Measurements from ENCODE around the gene AKAP13.

Gene AKAP13

GRCh38 chr15:85753791-85754452, 373.5 kb downstream of the AKAP13 start:
- CTCF ChIA-PET, result no interaction called here
- POLR2A ChIA-PET, result no interaction called here
- no peak for DNase-seq (ENCODE audit: extremely low spot score)
- TF ChIP-seq BHLHE40 (IDR thresholded peaks at IDR 0.05; ENCODE audit: borderline replicate concordance), result no peak
- TF ChIP-seq ELF4 (IDR thresholded peaks at IDR 0.05), result no peak
- no peak for TF ChIP-seq FOXM1 (IDR thresholded peaks at IDR 0.05; ENCODE audit: borderline replicate concordance)
- TF ChIP-seq FOXA1 (IDR thresholded peaks at IDR 0.05), result no peak

- TF ChIP-seq FOXM1 (IDR thresholded peaks at IDR 0.05; ENCODE audit: borderline replicate concordance) (no peak), CTBP1 (IDR thresholded peaks at IDR 0.05; ENCODE audit: borderline replicate concordance) (no peak), ARNT (IDR thresholded peaks at IDR 0.05) (no peak), SP1 (IDR thresholded peaks at IDR 0.05) (no peak), FOXA1 (IDR thresholded peaks at IDR 0.05) (no peak), ELF4 (IDR thresholded peaks at IDR 0.05) (no peak), ZNF384 (IDR thresholded peaks at IDR 0.05) (no peak), TARDBP (IDR thresholded peaks at IDR 0.05) (no peak), FOXK2 (IDR thresholded peaks at IDR 0.05) (no peak), NFRKB (IDR thresholded peaks at IDR 0.05) (no peak), SUZ12 (IDR thresholded peaks at IDR 0.05) (no peak), BHLHE40 (IDR thresholded peaks at IDR 0.05; ENCODE audit: borderline replicate concordance) (no peak), HDGF (IDR thresholded peaks at IDR 0.05; ENCODE audit: borderline replicate concordance) (no peak), PKNOX1 (IDR thresholded peaks at IDR 0.05) (no peak), L3MBTL2 (conservative IDR thresholded peaks at IDR 0.05) (no peak)
- POLR2A ChIA-PET, result no interaction called here
- CTCF ChIA-PET, result no interaction called here
- DNase-seq (ENCODE audit: extremely low spot score), result no peak
Measured at GRCh38 chr15:85754989-85755388, 374.6 kb downstream of the AKAP13 start.

- CTCF ChIA-PET, result no interaction called here
- DNase-seq (ENCODE audit: extremely low spot score), result no peak
- POLR2A ChIA-PET, result no interaction called here
- TF ChIP-seq SUZ12 (IDR thresholded peaks at IDR 0.05) (no peak), ZNF384 (IDR thresholded peaks at IDR 0.05) (no peak), CTBP1 (IDR thresholded peaks at IDR 0.05; ENCODE audit: borderline replicate concordance) (no peak), PKNOX1 (IDR thresholded peaks at IDR 0.05) (no peak), SP1 (IDR thresholded peaks at IDR 0.05) (no peak), ELF4 (IDR thresholded peaks at IDR 0.05) (no peak), FOXK2 (IDR thresholded peaks at IDR 0.05) (no peak), LEF1 (IDR thresholded peaks at IDR 0.05; ENCODE audit: borderline replicate concordance) (no peak), TARDBP (IDR thresholded peaks at IDR 0.05) (no peak), ARNT (IDR thresholded peaks at IDR 0.05) (no peak), NFRKB (IDR thresholded peaks at IDR 0.05) (no peak), FOXM1 (IDR thresholded peaks at IDR 0.05; ENCODE audit: borderline replicate concordance) (no peak), HDGF (IDR thresholded peaks at IDR 0.05; ENCODE audit: borderline replicate concordance) (no peak), L3MBTL2 (conservative IDR thresholded peaks at IDR 0.05) (no peak), BHLHE40 (IDR thresholded peaks at IDR 0.05; ENCODE audit: borderline replicate concordance) (no peak)
Measured at GRCh38 chr15:85755471-85755870, 375.1 kb downstream of the AKAP13 start.

GRCh38 chr15:85755942-85756341, 375.5 kb downstream of the AKAP13 start:
- POLR2A ChIA-PET, result no interaction called here
- CTCF ChIA-PET, result no interaction called here
- no peak for DNase-seq (ENCODE audit: extremely low spot score)
- TF ChIP-seq FOXA1 (IDR thresholded peaks at IDR 0.05), result no peak
- no peak for TF ChIP-seq PKNOX1 (IDR thresholded peaks at IDR 0.05)
- TF ChIP-seq SP1 (IDR thresholded peaks at IDR 0.05), result no peak
- TF ChIP-seq FOXM1 (IDR thresholded peaks at IDR 0.05; ENCODE audit: borderline replicate concordance), result no peak
- no peak for TF ChIP-seq NFRKB (IDR thresholded peaks at IDR 0.05)
- TF ChIP-seq L3MBTL2 (conservative IDR thresholded peaks at IDR 0.05), result no peak
- no peak for TF ChIP-seq ELF4 (IDR thresholded peaks at IDR 0.05)
- no peak for TF ChIP-seq ZNF384 (IDR thresholded peaks at IDR 0.05)
- no peak for TF ChIP-seq TARDBP (IDR thresholded peaks at IDR 0.05)
- TF ChIP-seq HDGF (IDR thresholded peaks at IDR 0.05; ENCODE audit: borderline replicate concordance), result no peak
- TF ChIP-seq CTBP1 (IDR thresholded peaks at IDR 0.05; ENCODE audit: borderline replicate concordance), result no peak
- no peak for TF ChIP-seq SUZ12 (IDR thresholded peaks at IDR 0.05)
- no peak for TF ChIP-seq FOXK2 (IDR thresholded peaks at IDR 0.05)

GRCh38 chr15:85756411-85757072, 376.1 kb downstream of the AKAP13 start:
- TF ChIP-seq TARDBP (IDR thresholded peaks at IDR 0.05) (no peak), PKNOX1 (IDR thresholded peaks at IDR 0.05) (no peak), CTBP1 (IDR thresholded peaks at IDR 0.05; ENCODE audit: borderline replicate concordance) (no peak), ARNT (IDR thresholded peaks at IDR 0.05) (no peak), ELF4 (IDR thresholded peaks at IDR 0.05) (no peak), FOXK2 (IDR thresholded peaks at IDR 0.05) (no peak), NFRKB (IDR thresholded peaks at IDR 0.05) (no peak), BHLHE40 (IDR thresholded peaks at IDR 0.05; ENCODE audit: borderline replicate concordance) (no peak), LEF1 (IDR thresholded peaks at IDR 0.05; ENCODE audit: borderline replicate concordance) (no peak), SUZ12 (IDR thresholded peaks at IDR 0.05) (no peak), FOXM1 (IDR thresholded peaks at IDR 0.05; ENCODE audit: borderline replicate concordance) (no peak), FOXA1 (IDR thresholded peaks at IDR 0.05) (no peak), L3MBTL2 (conservative IDR thresholded peaks at IDR 0.05) (no peak), ZNF384 (IDR thresholded peaks at IDR 0.05) (no peak)
- no peak for DNase-seq (ENCODE audit: extremely low spot score)
- CTCF ChIA-PET, result no interaction called here
- POLR2A ChIA-PET, result no interaction called here

All from HEK293T (cell line).